ENCODE results near the gene KATNAL2.

Gene KATNAL2

DNA sequence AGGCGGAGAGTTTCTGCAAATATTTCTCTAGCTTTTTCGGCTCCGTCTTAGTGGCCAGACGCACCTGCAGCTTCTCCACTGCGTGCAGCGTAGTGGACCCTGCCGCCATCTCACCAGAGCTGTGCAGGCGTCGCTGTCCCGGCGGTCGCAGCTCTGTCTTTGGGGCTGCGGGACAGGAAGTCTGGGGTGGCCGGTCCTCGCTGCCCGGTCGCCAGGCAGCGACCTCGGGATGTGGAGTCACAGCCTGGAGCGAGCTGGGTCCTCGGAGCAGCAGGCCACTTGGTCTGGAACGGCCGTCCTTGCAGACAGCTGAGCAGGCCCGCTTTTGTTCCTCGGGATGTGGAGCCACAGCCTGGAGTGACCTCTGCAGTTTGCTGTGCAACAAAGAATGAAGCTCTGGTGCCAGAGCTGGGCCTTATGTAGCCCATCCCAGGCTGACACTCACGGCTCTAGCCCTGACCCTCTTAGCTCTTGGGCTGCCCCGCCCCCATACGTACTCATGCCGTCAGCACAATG, 117.8 kb downstream of the KATNAL2 start, which contains the start of gene ELOA2:
TSS of gene ELOA2 (minus strand) at position 466 of the 516 bp plus-strand sequence. CDS start at position 109, 357 bp downstream.
- no peak for DNase-seq

DNA sequence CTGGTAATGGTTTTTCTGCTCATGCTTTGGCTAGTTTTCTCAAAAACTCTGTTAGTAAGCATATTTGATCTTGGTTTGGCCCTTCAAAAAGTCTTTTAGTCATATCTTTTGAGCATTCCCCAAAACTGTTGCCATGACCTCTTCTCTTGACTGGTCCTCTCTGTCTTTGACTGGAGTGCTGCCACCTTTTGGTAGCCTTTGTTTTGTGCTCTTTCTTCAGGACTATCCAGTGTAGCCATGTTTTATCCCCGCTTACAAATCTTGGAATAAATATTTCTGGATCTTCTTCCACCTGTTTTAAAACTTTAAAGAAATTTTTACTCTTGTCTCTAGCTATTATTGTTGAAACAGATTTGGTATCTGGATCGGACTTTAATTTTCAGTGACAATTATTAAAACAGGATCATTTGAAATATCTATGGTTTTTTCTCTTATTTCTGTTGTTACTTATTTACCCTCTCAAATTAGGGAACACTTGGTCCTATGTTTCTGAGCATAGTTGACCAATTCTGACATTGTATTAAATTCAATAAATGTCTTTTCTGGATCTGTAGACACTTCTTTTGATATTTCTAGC, 119.0 kb downstream of the KATNAL2 start:
- no peak for DNase-seq

DNA sequence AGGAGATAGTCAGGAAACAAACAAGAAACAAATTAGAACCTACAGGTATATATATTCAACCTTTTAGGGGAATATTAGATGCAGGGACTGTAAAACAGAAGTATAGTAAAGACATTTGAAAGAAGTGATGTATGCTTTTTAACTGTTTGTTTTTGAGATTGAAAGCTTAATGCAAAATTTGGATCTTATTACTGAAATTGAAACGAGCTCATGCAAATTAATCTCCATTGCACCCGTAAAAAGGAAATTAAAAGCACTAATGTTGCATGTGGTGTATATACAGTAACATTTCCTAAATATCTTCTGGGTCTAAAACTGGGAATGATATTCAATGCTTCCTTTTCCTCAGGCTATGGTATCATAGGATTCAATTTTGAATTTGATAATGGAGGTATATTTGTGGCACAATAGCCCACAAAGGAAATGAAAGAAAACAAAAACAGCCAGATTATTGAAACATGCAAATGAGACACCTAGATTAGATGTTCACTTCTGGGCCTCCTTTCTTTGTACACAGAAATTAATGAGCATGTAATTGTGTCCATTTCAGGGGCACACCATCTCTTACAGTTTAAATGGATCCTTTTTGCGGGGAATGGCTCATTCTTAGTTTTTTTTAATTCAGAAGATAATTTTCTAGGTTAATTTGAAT, 119.7 kb downstream of the KATNAL2 start:
- DNase-seq, result no peak

DNA sequence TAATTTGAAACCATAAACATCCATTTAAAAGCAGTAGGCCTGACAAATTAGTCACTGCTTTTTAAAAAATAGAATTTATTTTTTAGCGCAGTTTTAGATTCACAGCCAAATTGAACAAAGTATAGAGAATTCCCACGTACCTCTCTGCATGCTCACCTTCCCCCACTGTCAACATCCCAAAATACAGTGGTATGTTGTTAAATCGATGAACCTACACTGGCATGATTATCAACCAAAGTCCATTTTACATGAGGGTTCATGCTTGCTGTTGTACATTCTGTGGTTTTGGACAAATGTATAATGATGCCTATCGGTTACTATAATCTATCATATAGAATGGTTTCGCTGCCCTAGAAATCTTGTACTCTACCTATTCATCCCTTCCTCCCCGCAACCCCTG, 123.6 kb downstream of the KATNAL2 start:
- no peak for DNase-seq

DNA sequence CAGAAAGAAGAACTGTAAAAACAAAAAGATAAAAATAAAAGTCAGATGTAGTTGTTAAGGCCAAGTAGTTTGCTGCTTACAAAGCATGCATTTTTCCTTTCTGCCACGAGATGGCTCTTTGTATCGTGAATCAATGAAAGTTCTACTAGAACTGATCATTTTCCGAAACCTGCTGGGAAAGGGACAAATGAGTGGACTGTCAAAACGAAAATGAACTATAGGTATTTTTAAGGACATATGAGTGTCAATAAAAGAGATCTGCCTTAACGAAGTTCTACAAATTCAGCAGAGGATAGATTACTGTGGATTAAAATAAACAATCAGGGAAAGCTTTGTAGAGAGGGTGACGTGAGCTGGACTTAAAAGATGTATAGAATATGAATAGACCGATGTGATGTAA, 133.1 kb downstream of the KATNAL2 start:
- no peak for DNase-seq

DNA sequence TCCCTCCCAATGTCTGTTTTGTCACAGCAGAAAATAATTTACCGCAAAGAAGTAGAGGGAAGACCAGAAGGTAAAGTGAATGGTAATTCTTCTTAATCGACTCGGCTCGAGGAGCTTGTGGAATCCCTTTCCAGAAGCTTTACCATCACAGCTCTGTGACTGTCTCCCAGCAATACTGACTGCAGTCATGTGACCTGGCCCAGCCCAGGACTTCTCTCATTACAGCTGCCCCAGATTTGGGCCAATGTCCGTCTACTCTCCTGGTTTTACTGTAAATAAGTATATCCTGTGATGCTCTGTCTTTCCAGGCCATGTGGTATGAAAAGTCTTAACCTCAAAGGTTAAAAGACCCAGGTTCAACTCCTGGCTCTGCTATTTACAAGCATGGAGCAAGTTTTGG, 137.0 kb downstream of the KATNAL2 start:
- DNase-seq, result no peak

DNA sequence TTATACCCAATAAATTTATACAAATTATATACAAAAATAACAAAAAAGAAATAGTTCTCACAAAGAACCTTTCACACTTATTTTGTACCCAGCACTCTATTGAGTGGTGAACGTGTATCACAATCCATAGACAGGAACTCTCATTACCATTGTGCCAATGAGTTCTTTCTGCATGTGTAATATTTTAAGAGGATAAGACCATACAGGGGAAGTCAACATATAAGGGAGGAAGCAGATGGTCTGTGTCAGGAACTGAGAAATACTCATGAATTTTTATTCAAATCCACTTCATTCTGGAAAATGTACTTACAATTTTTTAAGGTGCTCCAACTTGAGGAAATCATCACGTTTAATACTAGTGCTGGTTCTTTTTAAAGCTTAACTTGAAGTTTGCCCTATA, 145.1 kb downstream of the KATNAL2 start:
- DNase-seq, result no peak

DNA sequence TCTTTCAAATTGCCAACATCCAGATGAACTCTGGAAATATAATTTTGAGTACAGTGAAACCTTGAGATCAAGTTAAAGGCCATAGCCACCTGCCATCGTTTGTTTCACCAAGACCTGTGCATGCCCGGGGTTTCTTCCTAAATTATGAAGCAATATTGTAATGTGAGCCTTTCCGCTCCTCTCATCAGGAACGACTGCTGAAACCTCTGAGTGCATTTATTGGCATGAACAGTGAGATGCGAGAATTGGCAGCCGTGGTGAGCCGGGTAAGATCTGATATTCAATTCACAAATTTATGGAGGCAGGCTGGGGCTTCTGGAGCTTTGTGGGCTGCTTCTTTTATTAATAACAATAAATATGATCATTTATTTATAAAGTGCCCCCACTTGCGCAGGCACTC, 145.7 kb downstream of the KATNAL2 start:
- no peak for DNase-seq

DNA sequence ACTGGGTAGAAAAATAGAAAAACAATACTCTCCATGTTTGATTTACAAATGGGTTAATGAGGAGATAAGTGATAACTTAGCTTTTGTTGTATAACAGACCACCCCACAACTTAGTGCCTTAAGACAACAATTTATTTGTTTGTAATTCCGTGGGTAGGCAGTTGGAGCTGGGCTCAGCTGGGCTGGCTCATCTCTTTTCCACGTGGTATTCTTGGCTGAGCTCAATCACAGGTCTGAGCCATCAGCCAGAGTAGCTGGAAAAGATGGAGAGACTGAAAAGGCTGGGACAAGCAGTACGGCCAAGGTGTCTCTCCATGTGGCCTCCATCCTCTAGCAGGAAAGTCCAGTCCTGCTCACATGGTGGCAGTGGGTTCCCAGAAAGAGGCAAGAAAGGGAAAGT, 150.2 kb downstream of the KATNAL2 start:
- DNase-seq, result no peak

DNA sequence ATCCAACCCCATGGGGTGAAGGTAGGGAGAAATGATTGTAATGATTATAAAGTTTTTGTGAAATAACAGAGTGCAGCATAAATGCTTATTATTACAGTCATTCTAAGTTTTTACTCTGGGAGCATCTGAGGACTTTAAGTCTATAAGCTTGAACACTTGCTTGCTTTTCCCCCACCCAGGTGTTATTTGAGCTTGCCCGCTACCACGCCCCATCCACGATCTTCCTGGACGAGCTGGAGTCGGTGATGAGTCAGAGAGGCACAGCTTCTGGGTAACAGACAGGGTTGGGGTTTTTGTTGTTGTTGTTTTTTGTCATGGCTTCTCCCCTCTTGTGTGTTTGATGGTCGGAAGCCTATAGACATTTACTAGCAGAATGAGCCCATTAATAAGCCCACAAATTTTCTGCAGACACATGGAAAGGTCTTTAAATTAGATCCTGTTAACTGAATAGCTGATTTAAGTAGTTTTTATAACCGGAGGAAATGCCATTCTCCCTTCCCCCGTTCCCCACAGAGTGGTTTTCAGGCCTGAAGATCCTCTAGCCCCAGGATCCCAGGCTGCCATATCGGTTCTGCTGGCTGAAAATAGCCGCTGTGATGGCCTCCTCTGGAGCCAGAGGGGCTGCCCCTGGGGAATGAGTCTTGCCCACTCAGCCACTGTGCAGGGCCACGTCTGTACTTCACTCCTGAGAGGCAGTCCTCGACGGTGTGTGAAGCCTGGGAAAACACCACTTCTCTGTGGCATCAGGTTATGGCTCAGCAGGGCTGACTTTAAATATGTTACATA, 157.9 kb downstream of the KATNAL2 start:
- no peak for DNase-seq

DNA sequence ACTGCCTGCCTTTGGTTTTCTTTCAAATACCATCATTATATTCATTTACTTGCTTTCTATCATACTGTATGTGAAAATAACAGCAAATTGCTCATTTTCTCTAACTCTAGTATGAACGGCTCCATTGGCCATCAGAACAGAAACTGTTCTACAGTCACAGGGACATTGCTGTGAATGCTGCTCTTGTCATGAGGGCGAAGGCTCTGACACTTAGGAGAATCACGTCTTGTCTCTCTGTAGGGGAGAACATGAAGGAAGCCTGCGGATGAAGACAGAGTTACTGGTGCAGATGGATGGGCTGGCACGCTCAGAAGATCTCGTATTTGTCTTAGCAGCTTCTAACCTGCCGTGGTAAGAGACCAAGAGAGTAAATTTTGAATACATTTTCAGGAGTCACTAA, 159.7 kb downstream of the KATNAL2 start:
- no peak for DNase-seq

DNA sequence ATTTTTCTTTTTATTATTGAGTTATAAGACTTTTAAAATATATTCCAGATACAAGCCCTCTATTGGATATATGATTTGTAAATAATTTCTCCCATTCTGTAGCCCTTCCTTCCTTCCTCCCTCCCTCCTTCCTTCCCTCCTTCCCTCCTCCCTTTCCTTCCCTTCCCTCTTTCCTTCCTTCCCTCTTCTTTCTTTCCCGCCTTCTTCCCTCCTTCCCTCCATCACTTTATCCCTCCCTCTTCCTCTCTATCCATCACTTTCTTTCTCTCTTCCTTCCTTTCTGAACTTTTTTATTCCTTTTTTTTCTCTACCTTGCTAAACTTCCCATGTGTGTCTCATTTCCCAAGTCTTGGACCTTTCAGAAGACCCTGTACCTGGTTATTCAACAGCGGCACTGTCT, 163.5 kb downstream of the KATNAL2 start:
- DNase-seq, result no peak

DNA sequence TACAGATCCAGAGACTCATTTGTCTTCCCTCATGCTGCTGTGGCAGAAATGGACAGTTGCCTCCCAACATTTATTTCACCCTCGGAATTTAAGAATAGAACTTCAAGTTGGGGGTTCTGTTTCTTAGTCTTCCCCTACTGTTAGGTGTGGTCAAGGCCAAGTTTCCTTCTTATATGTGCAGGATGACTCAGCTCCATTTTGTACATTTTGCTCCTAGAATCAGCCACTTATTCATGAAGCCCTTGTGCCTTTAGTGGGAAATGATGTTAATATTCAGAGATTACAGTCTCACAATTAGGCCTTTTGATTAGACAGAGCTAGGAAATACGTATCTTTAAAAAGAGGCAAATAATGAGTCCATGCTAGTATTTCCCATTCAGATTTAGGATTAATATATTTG, 164.2 kb downstream of the KATNAL2 start:
- no peak for DNase-seq

DNA sequence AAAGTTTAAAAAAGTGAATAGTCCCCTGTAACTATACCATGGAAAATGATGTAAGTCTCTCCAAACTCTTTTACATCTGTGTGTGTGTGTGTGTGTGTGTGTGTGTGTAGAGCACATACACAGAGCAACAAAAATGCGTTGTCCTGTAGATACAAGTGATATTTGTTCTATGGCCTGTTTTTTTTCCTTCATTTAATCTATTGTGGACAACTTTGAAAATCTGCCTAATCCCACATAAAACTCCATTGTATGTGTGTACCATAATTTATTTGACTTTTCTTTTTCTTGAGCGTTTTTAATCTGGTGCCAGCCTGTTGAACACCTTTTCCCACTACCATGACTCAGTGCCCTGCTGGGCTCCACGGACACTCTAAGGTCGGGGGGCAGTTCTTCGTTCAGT, 170.3 kb downstream of the KATNAL2 start:
- DNase-seq, result no peak

DNA sequence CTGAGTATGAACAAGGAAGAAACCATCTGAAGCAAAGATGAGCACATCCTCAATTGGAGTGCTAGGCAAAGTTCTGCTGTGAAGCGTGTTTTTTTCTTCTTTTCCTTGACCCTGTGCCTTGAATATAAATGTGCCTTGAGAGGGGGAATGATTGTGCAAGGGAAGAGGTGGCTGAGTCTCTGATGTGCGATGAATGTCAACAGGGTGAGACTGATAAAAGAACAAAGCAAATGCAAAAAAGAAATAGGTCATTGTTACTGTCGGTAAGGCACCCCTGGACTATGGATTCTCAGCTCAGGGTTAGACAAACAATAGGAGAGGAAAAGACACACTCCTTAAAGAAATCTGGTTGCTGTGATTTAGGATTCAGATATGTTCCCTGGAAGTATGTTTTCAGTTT, 178.4 kb downstream of the KATNAL2 start:
- DNase-seq, result no peak

DNA sequence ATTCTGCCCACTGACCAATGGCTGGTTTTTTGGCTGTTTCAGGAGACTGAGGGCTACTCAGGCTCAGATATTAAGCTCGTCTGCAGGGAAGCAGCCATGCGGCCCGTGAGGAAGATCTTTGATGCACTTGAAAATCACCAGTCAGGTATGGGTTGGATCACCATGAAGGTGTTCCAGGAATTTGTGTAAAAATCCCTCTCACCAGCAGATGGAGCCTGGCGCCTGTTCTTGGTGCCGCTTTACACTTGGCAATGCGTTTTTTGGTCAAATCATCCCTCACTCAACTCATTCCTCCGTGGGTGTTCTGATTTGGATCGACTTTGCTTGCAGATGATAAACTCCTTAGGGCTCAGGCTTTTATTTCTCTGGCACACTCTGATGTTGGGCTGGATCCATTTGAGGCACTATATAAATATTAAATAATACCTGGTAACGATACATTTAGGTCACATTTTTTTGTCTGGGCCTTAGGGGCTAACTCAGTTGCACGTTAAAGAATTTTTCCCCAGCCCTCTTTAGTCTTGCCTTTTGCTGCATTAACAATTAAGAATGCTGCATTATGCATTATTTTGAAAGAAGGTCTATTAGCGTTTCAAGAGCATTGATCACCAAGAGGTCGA, 182.9 kb downstream of the KATNAL2 start:
- DNase-seq, result peak; percentile 75 to 79

DNA sequence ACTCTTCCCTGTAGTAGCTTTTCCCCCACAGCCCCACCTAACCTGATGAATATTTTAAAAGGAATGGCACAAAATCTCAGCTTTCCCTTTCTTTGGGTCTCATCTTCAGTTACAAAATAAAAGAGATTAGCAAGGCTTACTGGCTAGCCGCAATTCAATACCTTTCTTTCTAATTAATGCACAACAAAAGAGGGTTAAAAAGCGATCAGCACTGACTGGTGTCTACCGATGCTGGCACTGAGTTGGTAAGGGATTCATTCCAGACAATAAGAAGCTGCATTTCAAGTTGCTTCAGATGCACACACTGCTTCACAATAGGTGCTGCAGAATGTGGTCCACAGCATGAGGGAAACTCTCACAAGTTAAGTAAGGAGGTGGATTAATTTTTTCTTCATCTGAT, 191.0 kb downstream of the KATNAL2 start:
- DNase-seq, result no peak

DNA sequence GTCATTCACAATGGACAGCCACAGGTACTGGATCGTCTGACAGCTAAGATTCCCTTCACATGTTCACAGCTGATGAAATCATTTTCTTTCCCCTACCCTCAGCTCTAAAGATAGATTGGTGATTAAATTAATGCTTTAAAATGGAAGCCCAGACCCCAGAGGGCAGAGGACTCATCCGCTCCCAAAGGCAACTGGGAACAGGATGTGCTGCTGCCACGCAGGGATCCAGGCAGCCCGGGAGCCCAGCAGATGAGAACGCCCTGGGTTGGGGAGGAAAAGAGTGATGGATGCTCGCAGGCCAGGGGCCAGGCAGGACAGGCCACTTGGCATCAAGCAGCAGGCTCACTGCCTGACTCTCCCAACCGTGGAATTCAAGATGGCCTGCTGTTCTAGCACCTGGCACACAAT, 191.6 kb downstream of the KATNAL2 start:
- no peak for DNase-seq

DNA sequence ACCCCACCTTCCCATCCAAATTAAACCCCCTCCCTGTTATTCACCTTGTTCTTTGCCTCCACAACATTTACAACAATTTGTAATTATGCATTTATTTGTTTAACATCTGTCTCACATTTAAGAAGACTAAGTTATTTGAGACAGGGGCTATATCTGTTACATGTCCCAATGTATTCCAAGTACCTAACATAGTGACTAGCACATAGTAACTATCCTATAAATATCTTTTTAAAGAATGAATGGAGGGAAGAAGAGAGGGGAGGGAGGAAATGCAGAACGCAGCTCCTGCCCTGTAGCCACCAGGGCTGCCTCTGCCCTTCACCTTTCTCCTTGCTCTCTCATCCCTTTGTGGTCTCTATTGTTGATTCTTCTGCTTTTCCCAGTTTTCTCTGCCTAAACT, 192.3 kb downstream of the KATNAL2 start:
- no peak for DNase-seq

DNA sequence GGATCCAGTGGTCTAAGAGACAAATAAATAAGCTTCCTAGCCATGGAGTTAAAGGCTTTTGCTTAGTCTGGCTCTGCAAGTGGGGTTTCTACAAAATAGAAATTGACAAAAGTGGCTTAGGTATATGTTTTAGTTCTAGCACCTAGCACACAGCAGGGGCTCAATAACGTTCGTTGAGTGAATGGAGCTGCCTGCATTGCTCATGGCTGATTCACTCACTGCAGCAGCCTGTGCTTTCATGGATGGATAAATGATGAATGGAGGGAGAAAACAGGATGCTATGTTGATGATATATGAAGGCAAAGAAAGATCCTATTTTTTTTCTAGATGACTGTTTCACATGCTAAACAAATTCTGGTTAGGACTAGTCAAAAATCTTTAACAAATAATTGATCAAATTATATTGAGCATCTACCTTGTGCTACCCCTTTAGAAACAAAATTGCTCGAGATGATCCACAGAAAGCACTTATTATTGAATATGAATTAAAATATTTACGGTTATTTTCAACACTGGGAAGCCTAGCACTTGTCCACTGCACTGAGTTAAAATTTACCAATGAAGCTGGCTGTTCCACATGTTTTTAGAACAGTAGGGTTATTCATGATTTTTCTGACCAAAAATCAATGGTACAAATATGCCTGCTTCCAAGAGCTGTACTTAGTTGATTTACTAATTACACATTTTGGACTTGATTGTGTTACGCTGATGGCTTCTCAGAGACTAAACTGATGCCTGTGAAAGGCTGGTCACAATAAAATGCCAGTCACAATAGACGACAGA, 193.3 kb downstream of the KATNAL2 start:
- DNase-seq, result no peak

DNA sequence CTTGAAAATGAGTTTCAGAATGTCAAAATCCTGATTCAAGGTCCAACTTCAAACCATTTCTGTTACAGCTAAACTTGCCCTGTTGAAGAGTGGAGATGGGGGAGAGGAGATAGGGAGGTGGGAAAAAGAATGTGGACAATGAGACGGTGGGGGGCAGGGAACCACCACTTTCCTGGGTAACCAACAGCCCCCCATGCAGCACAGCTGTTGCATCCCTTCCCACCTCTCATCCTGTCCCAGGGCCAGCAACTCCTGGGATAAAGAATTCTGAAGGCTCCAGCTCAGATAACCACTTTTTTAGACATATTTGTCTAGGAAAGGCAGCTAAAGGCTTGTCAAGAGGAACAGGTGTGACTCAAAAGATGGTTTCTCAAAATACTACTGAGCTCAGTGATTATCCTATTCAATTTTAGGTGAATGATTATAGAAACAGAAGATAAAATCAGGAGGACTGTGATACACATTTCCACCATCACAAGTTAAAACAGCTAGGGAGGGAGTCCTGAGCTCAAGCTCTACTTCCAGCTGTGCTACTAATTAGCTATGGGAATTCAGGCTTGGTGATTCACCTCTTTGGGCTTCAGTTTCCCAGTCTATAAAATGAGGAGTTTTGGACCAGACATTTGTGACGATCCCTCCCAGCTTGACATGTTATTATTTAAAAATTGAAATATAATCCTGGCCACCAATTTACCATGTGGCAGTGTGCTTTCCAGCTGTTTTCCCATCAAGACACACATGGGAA, 196.6 kb downstream of the KATNAL2 start:
- DNase-seq, result no peak

DNA sequence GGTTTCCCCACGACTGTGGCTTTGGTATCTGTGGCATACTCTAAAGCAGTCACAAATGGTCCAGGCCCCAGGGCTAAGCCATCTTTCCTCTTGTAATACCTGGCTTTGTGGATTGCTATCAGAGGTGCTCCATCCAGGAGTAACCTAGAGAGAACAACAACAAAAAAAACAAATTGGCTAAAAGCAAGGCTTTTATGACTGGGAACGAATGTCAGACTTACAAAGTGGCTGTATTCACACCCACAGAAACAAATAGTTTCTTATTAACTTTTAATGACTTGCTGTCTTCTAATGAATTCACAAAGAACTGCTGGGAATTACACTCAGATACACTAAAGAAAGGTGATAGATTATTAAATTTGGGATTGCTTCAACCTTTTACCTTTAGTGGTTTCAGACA, 197.8 kb downstream of the KATNAL2 start:
- no peak for DNase-seq

All from activated T-cell treated with anti-CD3 and anti-CD28 coated beads, Interleukin-2, amount 50 U/mL, for 48 hours (primary cell).